SU-DHL-6 (cell line): ENCODE results near the gene CCDC85B.

Experiments
- H2AFZ ChIP-seq: fragments of 200-600 bp; sonication (generic); 2 replicates; pipeline ENCODE4 v1.6.1; 2014; ENCODE audit warnings: low read depth, mild to moderate bottlenecking, moderate library complexity, mixed read lengths, antibody characterized with exemption, low read length; ENCODE audit not compliant: severe bottlenecking
- H3F3A ChIP-seq: fragments of 200-600 bp; shearing (Covaris generic); 2 replicates; pipeline ENCODE4 v1.6.0; 2016; ENCODE audit warnings: antibody characterized with exemption, mild to moderate bottlenecking; ENCODE audit not compliant: insufficient read depth
- H3K27ac ChIP-seq: fragments of 200-600 bp; sonication (generic); 2 replicates; pipeline ENCODE4 v1.5.1; 2016; ENCODE audit warnings: low read depth, mild to moderate bottlenecking, low read length, moderate library complexity, mixed read lengths
- H3K27me3 ChIP-seq: fragments of 200-600 bp; sonication (generic), shearing (Covaris generic); 2 replicates; pipeline ENCODE4 v1.6.0; 2014; ENCODE audit warnings: mild to moderate bottlenecking, low read length
- H3K36me3 ChIP-seq: fragments of 200-600 bp; sonication (generic); 2 replicates; pipeline ENCODE4 v1.6.1; 2014; ENCODE audit warnings: mild to moderate bottlenecking, low read length, mixed read lengths
- H3K4me2 ChIP-seq: fragments of 300-600, 200-600 bp; shearing (Covaris generic), sonication (generic); 2 replicates; pipeline ENCODE4 v1.6.0; 2014; ENCODE audit warnings: low read length, low read depth, mild to moderate bottlenecking; ENCODE audit not compliant: poor library complexity, severe bottlenecking
- H3K4me3 ChIP-seq: fragments of 200-600 bp; sonication (generic); 2 replicates; pipeline ENCODE4 v1.5.1; 2014; ENCODE audit warnings: antibody characterized with exemption, low read length, mild to moderate bottlenecking, mixed read lengths; ENCODE audit not compliant: insufficient read depth, poor library complexity, severe bottlenecking
- H3K79me2 ChIP-seq: fragments of 200-600 bp; sonication (generic); 2 replicates; pipeline ENCODE4 v1.6.1; 2014; ENCODE audit warnings: mild to moderate bottlenecking, low read length, moderate library complexity; ENCODE audit not compliant: insufficient read depth
- H3K9ac ChIP-seq: fragments of 200-600 bp; sonication (generic); 2 replicates; pipeline ENCODE4 v1.7.0; 2014; ENCODE audit warnings: mild to moderate bottlenecking, low read length
- H3K9me2 ChIP-seq: fragments of 200-600 bp; sonication (generic); replicated peaks from 2 replicates; pipeline ENCODE4 v1.6.1; 2014; ENCODE audit warnings: low read length; ENCODE audit not compliant: insufficient read depth
- H3K9me3 ChIP-seq: fragments of 200-600 bp; sonication (generic); 2 replicates; pipeline ENCODE4 v1.6.1; 2014; ENCODE audit warnings: low read length, mixed read lengths; ENCODE audit not compliant: insufficient read depth
- H4K20me1 ChIP-seq: fragments of 200-600 bp; sonication (generic); 2 replicates; pipeline ENCODE4 v1.6.1; 2014; ENCODE audit warnings: low read depth, mild to moderate bottlenecking, antibody characterized with exemption, low read length, moderate library complexity, mixed read lengths
- CTCF ChIP-seq: fragments of 200-600 bp; sonication (generic); IDR thresholded peaks from one replicate; pipeline ENCODE4 v1.5.1; 2017; ENCODE audit warnings: antibody characterized with exemption, mild to moderate bottlenecking, low read length, moderate library complexity; ENCODE audit not compliant: insufficient read depth, poor library complexity, severe bottlenecking
- EZH2phosphoT487 ChIP-seq: fragments of 200-600 bp; sonication (generic), shearing (Covaris generic); conservative IDR thresholded peaks from 2 replicates; pipeline ENCODE4 v1.6.1; 2018; ENCODE audit warnings: mild to moderate bottlenecking, antibody characterized with exemption, low read length, moderate library complexity, mixed read lengths

CCDC85B gene

GRCh38 chr11:65862191-65862735, 28.2 kb upstream of the CCDC85B start:
- Histone ChIP-seq H3K9ac (no peak overlapping the region), H2AFZ (no peak overlapping the region), H3K9me3 (no peaks in the 10 kb centered on the region), H3F3A (peaks cover 8% of the 10 kb centered on the region), H3K4me3 (no peak overlapping the region), H4K20me1 (no peaks in the 10 kb centered on the region), H3K27me3 (no peaks in the 10 kb centered on the region), H3K9me2 (no peaks in the 10 kb centered on the region), H3K79me2 (peaks cover 23% of the 10 kb centered on the region), H3K4me2 (no peak overlapping the region), H3K27ac (no peak overlapping the region), H3K36me3 (no peaks in the 10 kb centered on the region)
- no peak for TF ChIP-seq CTCF
- no peak for TF ChIP-seq EZH2phosphoT487

GRCh38 chr11:65862941-65863888, 27.3 kb upstream of the CCDC85B start:
- Histone ChIP-seq H3K4me3 (no peak overlapping the region), H3K9ac (no peak overlapping the region), H3K9me3 (no peaks in the 10 kb centered on the region), H3K36me3 (no peaks in the 10 kb centered on the region), H3K79me2 (peaks cover 17% of the 10 kb centered on the region), H2AFZ (no peak overlapping the region), H3K9me2 (no peaks in the 10 kb centered on the region), H3K27ac (no peak overlapping the region), H3K27me3 (no peaks in the 10 kb centered on the region), H3K4me2 (no peak overlapping the region), H3F3A (peaks cover 8% of the 10 kb centered on the region), H4K20me1 (no peaks in the 10 kb centered on the region)
- TF ChIP-seq EZH2phosphoT487 (no peak), CTCF (no peak)

- H3F3A ChIP-seq = no peaks in the 10 kb centered on the region
- peaks cover 17% of the 10 kb centered on the region for H3K79me2 ChIP-seq
- no peaks in the 10 kb centered on the region for H3K36me3 ChIP-seq
- no peak overlapping the region for H3K27ac ChIP-seq
- no peak overlapping the region for H3K4me2 ChIP-seq
- H4K20me1 ChIP-seq = no peaks in the 10 kb centered on the region
- no peak overlapping the region for H3K4me3 ChIP-seq
- H3K9me2 ChIP-seq = no peaks in the 10 kb centered on the region
- H3K9me3 ChIP-seq = no peaks in the 10 kb centered on the region
- H3K27me3 ChIP-seq = no peaks in the 10 kb centered on the region
- no peak overlapping the region for H2AFZ ChIP-seq
- H3K9ac ChIP-seq = no peak overlapping the region
- no peak for TF ChIP-seq EZH2phosphoT487
- TF ChIP-seq CTCF = no peak
These were observed 26.4 kb upstream of the CCDC85B start for GRCh38 chr11:65863889-65864705.
